Stimulated activated CD8-positive, alpha-beta memory T cell treated with anti-CD3 and anti-CD28 coated beads, Interleukin-7, amount 100 ng/mL, for 24 hours (primary cell): ENCODE results near the gene KCNV2.
"Not testable (repeated sequence)": the region's sequence is repeated elsewhere in the genome, so short reads cannot be mapped to it uniquely, and the experiment has no call there.

ENCODE experiments used
- DNase-seq: peaks from one replicate; pipeline ENCODE4 v3.0.0-alpha.2; 2020; ENCODE audit warnings: low read depth

Gene KCNV2

GRCh38 chr9:2717385-2717784 lies at the start of gene KCNV2:
Gene KCNV2 (plus strand): TSS chr9:2717510. CDS start chr9:2717740, 230 bp downstream.
- DNase-seq, result no peak

- no peak for DNase-seq
Measured at GRCh38 chr9:2673161-2673560, 44.1 kb upstream of the KCNV2 start.

- DNase-seq, result no peak
Measured at GRCh38 chr9:2674141-2674824, 43.0 kb upstream of the KCNV2 start.

GRCh38 chr9:2675834-2676233 lies 41.5 kb upstream of the KCNV2 start:
- no peak for DNase-seq

GRCh38 chr9:2676466-2676865 lies 40.8 kb upstream of the KCNV2 start:
- DNase-seq, result no peak

GRCh38 chr9:2677915-2678889 lies 39.1 kb upstream of the KCNV2 start:
- no peak for DNase-seq

- DNase-seq, result no peak
Measured at GRCh38 chr9:2679011-2679410, 38.3 kb upstream of the KCNV2 start.

- DNase-seq, result no peak
Measured at GRCh38 chr9:2681981-2682380, 35.3 kb upstream of the KCNV2 start.

- DNase-seq, result no peak
Measured at GRCh38 chr9:2686911-2687310, 30.4 kb upstream of the KCNV2 start.

GRCh38 chr9:2688636-2689035 lies 28.7 kb upstream of the KCNV2 start:
- no peak for DNase-seq

- no peak for DNase-seq
Measured at GRCh38 chr9:2691212-2691611, 26.1 kb upstream of the KCNV2 start.

GRCh38 chr9:2691626-2692025 lies 25.7 kb upstream of the KCNV2 start:
- no peak for DNase-seq

GRCh38 chr9:2693056-2693455 lies 24.3 kb upstream of the KCNV2 start:
- no peak for DNase-seq

GRCh38 chr9:2697492-2697891 lies 19.8 kb upstream of the KCNV2 start:
- no peak for DNase-seq

GRCh38 chr9:2700398-2700797 lies 16.9 kb upstream of the KCNV2 start:
- DNase-seq, result no peak

GRCh38 chr9:2700909-2701550 lies 16.3 kb upstream of the KCNV2 start:
- DNase-seq, result no peak

GRCh38 chr9:2704504-2704903 lies 12.8 kb upstream of the KCNV2 start:
- DNase-seq, result no peak

- DNase-seq, result not testable (repeated sequence)
Measured at GRCh38 chr9:2707256-2707655, 10.1 kb upstream of the KCNV2 start.

GRCh38 chr9:2709645-2710101 lies 7.6 kb upstream of the KCNV2 start:
- DNase-seq, result no peak

GRCh38 chr9:2711716-2712115 lies 5.6 kb upstream of the KCNV2 start:
- DNase-seq, result no peak

- DNase-seq, result no peak
Measured at GRCh38 chr9:2718001-2718697, 839 bp downstream of the KCNV2 start.

GRCh38 chr9:2718698-2719033 lies 1.4 kb downstream of the KCNV2 start:
- no peak for DNase-seq
